WERI-Rb-1 (cell line): ENCODE measurements around the gene VIT.

Experiments
- DNase-seq: peaks from one replicate; pipeline ENCODE4 v3.0.0-alpha.2; 2020
- H3K27ac ChIP-seq: fragments of 250-450 bp; sonication (Bioruptor Pico); 2 replicates; pipeline ENCODE4 v1.5.1; 2020; ENCODE audit warnings: mild to moderate bottlenecking, moderate library complexity
- H3K27me3 ChIP-seq: fragments of 250-450 bp; sonication (Bioruptor Pico); 2 replicates; pipeline ENCODE4 v1.5.1; 2021; ENCODE audit warnings: mild to moderate bottlenecking, low read depth, moderate library complexity; ENCODE audit not compliant: insufficient read depth, severe bottlenecking
- H3K36me3 ChIP-seq: fragments of 250-450 bp; sonication (Bioruptor Pico); 2 replicates; pipeline ENCODE4 v1.5.1; 2020; ENCODE audit warnings: mild to moderate bottlenecking, moderate library complexity
- H3K4me3 ChIP-seq: 2 replicates; pipeline ENCODE4 v1.5.1; 2011; ENCODE audit warnings: low read depth, mild to moderate bottlenecking, control low read depth, low read length
- H3K9me3 ChIP-seq: fragments of 250-450 bp; sonication (Bioruptor Pico); 2 replicates; pipeline ENCODE4 v1.5.1; 2021; ENCODE audit warnings: mild to moderate bottlenecking, moderate library complexity; ENCODE audit not compliant: severe bottlenecking
- CTCF ChIP-seq: IDR thresholded peaks from 2 replicates; pipeline ENCODE4 v1.5.1; 2011; ENCODE audit warnings: low read depth, mild to moderate bottlenecking, control low read depth, inconsistent platforms, low read length

Gene VIT

GRCh38 chr2:36672199-36672598 lies 24.3 kb upstream of the VIT start:
- peak; percentile 65 for TF ChIP-seq CTCF
- no peaks in the 10 kb centered on the region for H3K27me3 ChIP-seq
- DNase-seq, result no peak

GRCh38 chr2:36675579-36676282 lies 20.8 kb upstream of the VIT start:
- H3K27me3 ChIP-seq, result no peaks in the 10 kb centered on the region
- no peaks in the 10 kb centered on the region for H3K36me3 ChIP-seq
- no peak for TF ChIP-seq CTCF
- H3K27ac ChIP-seq, result no peak overlapping the region
- DNase-seq, result no peak
- no peaks in the 10 kb centered on the region for H3K9me3 ChIP-seq
- H3K4me3 ChIP-seq, result no peak overlapping the region

More at GRCh38 chr2:36672199-36672598, 24.3 kb upstream of the VIT start:
- Histone ChIP-seq H3K4me3 (no peak overlapping the region), H3K36me3 (no peaks in the 10 kb centered on the region), H3K27ac (no peak overlapping the region), H3K9me3 (no peaks in the 10 kb centered on the region)

- H3K27me3 ChIP-seq, result no peaks in the 10 kb centered on the region
- no peaks in the 10 kb centered on the region for H3K9me3 ChIP-seq
- no peak for TF ChIP-seq CTCF
- DNase-seq, result no peak
- no peaks in the 10 kb centered on the region for H3K36me3 ChIP-seq
- H3K27ac ChIP-seq, result no peak overlapping the region
- no peak overlapping the region for H3K4me3 ChIP-seq
These were observed 20.1 kb upstream of the VIT start for GRCh38 chr2:36676364-36676763.

GRCh38 chr2:36677386-36677785 lies 19.1 kb upstream of the VIT start:
- DNase-seq, result no peak
- Histone ChIP-seq H3K27ac (no peak overlapping the region), H3K9me3 (no peaks in the 10 kb centered on the region), H3K36me3 (no peaks in the 10 kb centered on the region), H3K27me3 (no peaks in the 10 kb centered on the region), H3K4me3 (no peak overlapping the region)
- no peak for TF ChIP-seq CTCF

- no peak for DNase-seq
- no peak for TF ChIP-seq CTCF
- Histone ChIP-seq H3K27ac (no peak overlapping the region), H3K27me3 (no peaks in the 10 kb centered on the region), H3K36me3 (no peaks in the 10 kb centered on the region), H3K4me3 (no peak overlapping the region), H3K9me3 (no peaks in the 10 kb centered on the region)
These were observed 18.4 kb upstream of the VIT start for GRCh38 chr2:36677996-36678605.
